ENCODE measurements around the gene ST3GAL3. TPM values are rescaled to one million over a fixed set of nuclear protein-coding genes. Genes with fewer than 3 reads are reported as not detected.
A peak's percentile ranks its signal among the peaks of the same experiment; 100 is the strongest.

ST3GAL3 gene
- polyA plus RNA-seq, 1 of the 3 experiments (the other 2 are of a cell fraction): 20.6 TPM

DNA sequence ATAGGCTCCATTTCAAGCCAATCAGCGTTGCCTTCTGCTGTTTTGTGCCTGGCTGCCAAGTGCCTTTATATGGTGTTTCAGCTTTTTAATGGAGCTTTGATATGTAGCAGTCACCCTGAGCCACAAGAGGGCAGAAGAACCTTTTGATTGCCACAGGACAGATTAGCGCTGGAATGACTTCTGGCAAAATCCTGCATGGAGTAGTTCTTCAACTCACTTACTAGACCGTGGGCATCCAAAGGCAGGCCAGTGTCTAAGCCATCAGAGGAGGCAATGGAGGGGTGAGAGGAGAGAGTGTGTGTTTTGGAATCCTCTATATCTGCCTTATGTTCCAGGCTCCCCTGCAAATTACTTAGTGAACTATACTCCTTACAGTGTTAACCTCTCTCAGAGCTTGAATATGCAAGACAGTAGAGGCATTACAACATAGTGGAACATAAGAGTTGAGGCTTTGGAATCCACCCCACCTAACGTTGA lies 56.2 kb downstream of the ST3GAL3 start:
- DNase-seq: peak; percentile 78
- Histone ChIP-seq H3K4me2 (no peak overlapping the region), H3K4me3 (ENCODE audit: low read depth in 2 of 2, low read length in 1 of 2) (no peak overlapping the region), H3F3A (replicated peaks; ENCODE audit: insufficient read depth) (peaks cover 12% of the 10 kb centered on the region), H3K4me1 (ENCODE audit: control insufficient read depth in 1 of 2, insufficient read depth in 2 of 2, low read depth in 1 of 2, low read length in 1 of 2) (peaks cover 5 to 11% of the 10 kb centered on the region in 2 experiments), H2AFZ (ENCODE audit: low read depth) (no peak overlapping the region), H3K27ac (ENCODE audit: low read depth in 2 of 2, low read length in 1 of 2) (no peak overlapping the region), H3K9ac (no peak overlapping the region), H3K9me3 (no peaks in the 10 kb centered on the region), H3K36me3 (replicated peaks in 1 of 2; ENCODE audit: control insufficient read depth in 1 of 2, insufficient read depth in 2 of 2, low read length in 1 of 2) (no peaks in the 10 kb centered on the region), H4K20me1 (ENCODE audit: insufficient read depth) (no peaks in the 10 kb centered on the region), H3K9me2 (no peaks in the 10 kb centered on the region), H3K27me3 (ENCODE audit: insufficient read depth) (no peaks in the 10 kb centered on the region), H3K79me2 (ENCODE audit: insufficient read depth) (peaks cover 21% of the 10 kb centered on the region; the same call in 1 of the 2 replicates)
- ChIA-PET POLR2A (interaction anchor here (0.5 to 1.6 kb wide), 3 partner anchors 53 to 172 kb away, joined by 3 to 26 read pairs (median 3); no protein-coding TSS in a partner anchor), CTCF (interaction anchor here (0.5 to 14.3 kb wide), 90 partner anchors 9 to 687 kb away, joined by 3 to 533 read pairs (median 4); partner anchors contain the start of genes ARTN, ATP6V0B, CCDC24 and DPH2)
- 1% methylated on average over 4 of the region's 4 CpGs for WGBS (ENCODE audit: low lambda C conversion rate)
- TF ChIP-seq MEF2A (IDR thresholded peaks at IDR 0.05; ENCODE audit: borderline replicate concordance, low read depth): no peak
- peak; percentile 99 for TF ChIP-seq RAD21 (IDR thresholded peaks at IDR 0.05; ENCODE audit: low read length)
- TF ChIP-seq TEAD4 (IDR thresholded peaks at IDR 0.05; ENCODE audit: borderline replicate concordance, insufficient read depth): no peak
- TF ChIP-seq FOSL2 (IDR thresholded peaks at IDR 0.05; ENCODE audit: borderline replicate concordance, low read depth): no peak
- TF ChIP-seq TCF12 (IDR thresholded peaks at IDR 0.05): no peak
- TF ChIP-seq, protein P1, sequence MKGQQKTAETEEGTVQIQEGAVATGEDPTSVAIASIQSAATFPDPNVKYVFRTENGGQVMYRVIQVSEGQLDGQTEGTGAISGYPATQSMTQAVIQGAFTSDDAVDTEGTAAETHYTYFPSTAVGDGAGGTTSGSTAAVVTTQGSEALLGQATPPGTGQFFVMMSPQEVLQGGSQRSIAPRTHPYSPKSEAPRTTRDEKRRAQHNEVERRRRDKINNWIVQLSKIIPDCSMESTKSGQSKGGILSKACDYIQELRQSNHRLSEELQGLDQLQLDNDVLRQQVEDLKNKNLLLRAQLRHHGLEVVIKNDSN (IDR thresholded peaks at IDR 0.05; ENCODE audit: borderline replicate concordance, low read depth): no peak
- TF ChIP-seq SIN3A (IDR thresholded peaks at IDR 0.05; ENCODE audit: borderline replicate concordance, low read depth, low read length): 0 out of 2 replicates have a peak, but pooled peaks have one; percentile 37
- TF ChIP-seq ELF1 (IDR thresholded peaks at IDR 0.05): no peak
- TF ChIP-seq, protein P2, sequence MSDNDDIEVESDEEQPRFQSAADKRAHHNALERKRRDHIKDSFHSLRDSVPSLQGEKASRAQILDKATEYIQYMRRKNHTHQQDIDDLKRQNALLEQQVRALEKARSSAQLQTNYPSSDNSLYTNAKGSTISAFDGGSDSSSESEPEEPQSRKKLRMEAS (IDR thresholded peaks at IDR 0.05; ENCODE audit: low read depth): no peak
- no peak for TF ChIP-seq GATA2 (CRISPR knock-in tag; IDR thresholded peaks at IDR 0.05)
- TF ChIP-seq, protein P3, sequence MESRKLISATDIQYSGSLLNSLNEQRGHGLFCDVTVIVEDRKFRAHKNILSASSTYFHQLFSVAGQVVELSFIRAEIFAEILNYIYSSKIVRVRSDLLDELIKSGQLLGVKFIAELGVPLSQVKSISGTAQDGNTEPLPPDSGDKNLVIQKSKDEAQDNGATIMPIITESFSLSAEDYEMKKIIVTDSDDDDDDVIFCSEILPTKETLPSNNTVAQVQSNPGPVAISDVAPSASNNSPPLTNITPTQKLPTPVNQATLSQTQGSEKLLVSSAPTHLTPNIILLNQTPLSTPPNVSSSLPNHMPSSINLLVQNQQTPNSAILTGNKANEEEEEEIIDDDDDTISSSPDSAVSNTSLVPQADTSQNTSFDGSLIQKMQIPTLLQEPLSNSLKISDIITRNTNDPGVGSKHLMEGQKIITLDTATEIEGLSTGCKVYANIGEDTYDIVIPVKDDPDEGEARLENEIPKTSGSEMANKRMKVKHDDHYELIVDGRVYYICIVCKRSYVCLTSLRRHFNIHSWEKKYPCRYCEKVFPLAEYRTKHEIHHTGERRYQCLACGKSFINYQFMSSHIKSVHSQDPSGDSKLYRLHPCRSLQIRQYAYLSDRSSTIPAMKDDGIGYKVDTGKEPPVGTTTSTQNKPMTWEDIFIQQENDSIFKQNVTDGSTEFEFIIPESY (IDR thresholded peaks at IDR 0.05; ENCODE audit: borderline replicate concordance, low read depth): no peak
- TF ChIP-seq, protein P4, sequence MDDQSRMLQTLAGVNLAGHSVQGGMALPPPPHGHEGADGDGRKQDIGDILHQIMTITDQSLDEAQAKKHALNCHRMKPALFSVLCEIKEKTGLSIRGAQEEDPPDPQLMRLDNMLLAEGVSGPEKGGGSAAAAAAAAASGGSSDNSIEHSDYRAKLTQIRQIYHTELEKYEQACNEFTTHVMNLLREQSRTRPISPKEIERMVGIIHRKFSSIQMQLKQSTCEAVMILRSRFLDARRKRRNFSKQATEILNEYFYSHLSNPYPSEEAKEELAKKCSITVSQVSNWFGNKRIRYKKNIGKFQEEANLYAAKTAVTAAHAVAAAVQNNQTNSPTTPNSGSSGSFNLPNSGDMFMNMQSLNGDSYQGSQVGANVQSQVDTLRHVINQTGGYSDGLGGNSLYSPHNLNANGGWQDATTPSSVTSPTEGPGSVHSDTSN (IDR thresholded peaks at IDR 0.05): no peak
- TF ChIP-seq, protein P5, sequence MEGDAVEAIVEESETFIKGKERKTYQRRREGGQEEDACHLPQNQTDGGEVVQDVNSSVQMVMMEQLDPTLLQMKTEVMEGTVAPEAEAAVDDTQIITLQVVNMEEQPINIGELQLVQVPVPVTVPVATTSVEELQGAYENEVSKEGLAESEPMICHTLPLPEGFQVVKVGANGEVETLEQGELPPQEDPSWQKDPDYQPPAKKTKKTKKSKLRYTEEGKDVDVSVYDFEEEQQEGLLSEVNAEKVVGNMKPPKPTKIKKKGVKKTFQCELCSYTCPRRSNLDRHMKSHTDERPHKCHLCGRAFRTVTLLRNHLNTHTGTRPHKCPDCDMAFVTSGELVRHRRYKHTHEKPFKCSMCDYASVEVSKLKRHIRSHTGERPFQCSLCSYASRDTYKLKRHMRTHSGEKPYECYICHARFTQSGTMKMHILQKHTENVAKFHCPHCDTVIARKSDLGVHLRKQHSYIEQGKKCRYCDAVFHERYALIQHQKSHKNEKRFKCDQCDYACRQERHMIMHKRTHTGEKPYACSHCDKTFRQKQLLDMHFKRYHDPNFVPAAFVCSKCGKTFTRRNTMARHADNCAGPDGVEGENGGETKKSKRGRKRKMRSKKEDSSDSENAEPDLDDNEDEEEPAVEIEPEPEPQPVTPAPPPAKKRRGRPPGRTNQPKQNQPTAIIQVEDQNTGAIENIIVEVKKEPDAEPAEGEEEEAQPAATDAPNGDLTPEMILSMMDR (IDR thresholded peaks at IDR 0.05): peak; percentile 94
- peak; percentile 77; the same call in 1 of the 2 replicates for TF ChIP-seq RFX5 (IDR thresholded peaks at IDR 0.05; ENCODE audit: low read length)
- TF ChIP-seq, protein P6, sequence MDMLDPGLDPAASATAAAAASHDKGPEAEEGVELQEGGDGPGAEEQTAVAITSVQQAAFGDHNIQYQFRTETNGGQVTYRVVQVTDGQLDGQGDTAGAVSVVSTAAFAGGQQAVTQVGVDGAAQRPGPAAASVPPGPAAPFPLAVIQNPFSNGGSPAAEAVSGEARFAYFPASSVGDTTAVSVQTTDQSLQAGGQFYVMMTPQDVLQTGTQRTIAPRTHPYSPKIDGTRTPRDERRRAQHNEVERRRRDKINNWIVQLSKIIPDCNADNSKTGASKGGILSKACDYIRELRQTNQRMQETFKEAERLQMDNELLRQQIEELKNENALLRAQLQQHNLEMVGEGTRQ (IDR thresholded peaks at IDR 0.05; ENCODE audit: borderline replicate concordance, low read depth, low read length): 0 out of 2 replicates have a peak, but pooled peaks have one; percentile 4
- no peak for TF ChIP-seq GABPA (IDR thresholded peaks at IDR 0.05; ENCODE audit: low read depth)
- no peak for TF ChIP-seq CHD2 (IDR thresholded peaks at IDR 0.05; ENCODE audit: low read length, partially characterized antibody)
- TF ChIP-seq FOXM1 (IDR thresholded peaks at IDR 0.05; ENCODE audit: low read depth): no peak
- TF ChIP-seq NFIC (IDR thresholded peaks at IDR 0.05; ENCODE audit: borderline replicate concordance): peak; percentile 34; the same call in 1 of the 2 replicates
- TF ChIP-seq SMC3 (IDR thresholded peaks at IDR 0.05; ENCODE audit: low read depth, low read length): peak; percentile 99
- TF ChIP-seq, protein P7, sequence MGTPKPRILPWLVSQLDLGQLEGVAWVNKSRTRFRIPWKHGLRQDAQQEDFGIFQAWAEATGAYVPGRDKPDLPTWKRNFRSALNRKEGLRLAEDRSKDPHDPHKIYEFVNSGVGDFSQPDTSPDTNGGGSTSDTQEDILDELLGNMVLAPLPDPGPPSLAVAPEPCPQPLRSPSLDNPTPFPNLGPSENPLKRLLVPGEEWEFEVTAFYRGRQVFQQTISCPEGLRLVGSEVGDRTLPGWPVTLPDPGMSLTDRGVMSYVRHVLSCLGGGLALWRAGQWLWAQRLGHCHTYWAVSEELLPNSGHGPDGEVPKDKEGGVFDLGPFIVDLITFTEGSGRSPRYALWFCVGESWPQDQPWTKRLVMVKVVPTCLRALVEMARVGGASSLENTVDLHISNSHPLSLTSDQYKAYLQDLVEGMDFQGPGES (IDR thresholded peaks at IDR 0.05; ENCODE audit: low read depth, low read length): no peak; the same call in 1 of the 2 replicates
- no peak for TF ChIP-seq YY1 (IDR thresholded peaks at IDR 0.05; ENCODE audit: low read depth)
- TF ChIP-seq NRF1 (IDR thresholded peaks at IDR 0.05; ENCODE audit: low read depth, low read length): peak; percentile 11; the same call in 1 of the 2 replicates
- no peak for TF ChIP-seq RXRA (IDR thresholded peaks at IDR 0.05; ENCODE audit: borderline replicate concordance, low read depth)
- TF ChIP-seq EZH2phosphoT487 (IDR thresholded peaks at IDR 0.05; ENCODE audit: borderline replicate concordance, low read depth): no peak
- TF ChIP-seq MXI1 (IDR thresholded peaks at IDR 0.05; ENCODE audit: low read depth, low read length): 0 out of 2 replicates have a peak, but pooled peaks have one; percentile 31
- TF ChIP-seq FOXJ3 (CRISPR knock-in tag; IDR thresholded peaks at IDR 0.05): no peak

All from SK-N-SH (cell line).